GM21515 (cell line): ENCODE results near the gene COBL.

ENCODE experiments used
- ATAC-seq: cut with Tn5 transposase; IDR thresholded peaks from one replicate; pipeline ENCODE4 v1.9.1; 2021; ENCODE audit not compliant: unreplicated experiment

COBL gene

GRCh38 chr7:51276091-51276605 lies 40.5 kb downstream of the COBL start:
- ATAC-seq = no peak

GRCh38 chr7:51275532-51275931 lies 41.1 kb downstream of the COBL start:
- ATAC-seq = no peak

- ATAC-seq = no peak
Observed at GRCh38 chr7:51274955-51275354, 41.7 kb downstream of the COBL start.

GRCh38 chr7:51274001-51274400 lies 42.6 kb downstream of the COBL start:
- ATAC-seq = no peak

- no peak for ATAC-seq
Observed at GRCh38 chr7:51273360-51273759, 43.2 kb downstream of the COBL start.

GRCh38 chr7:51270965-51271364 lies 45.6 kb downstream of the COBL start:
- ATAC-seq = no peak

GRCh38 chr7:51269911-51270310 lies 46.7 kb downstream of the COBL start:
- ATAC-seq = no peak

- ATAC-seq = no peak
Observed at GRCh38 chr7:51269321-51269720, 47.3 kb downstream of the COBL start.

- no peak for ATAC-seq
Observed at GRCh38 chr7:51268859-51269258, 47.8 kb downstream of the COBL start.

- no peak for ATAC-seq
Observed at GRCh38 chr7:51267169-51267568, 49.4 kb downstream of the COBL start.

- ATAC-seq = no peak
Observed at GRCh38 chr7:51265066-51265907, 51.3 kb downstream of the COBL start.

GRCh38 chr7:51263631-51264484 lies 52.8 kb downstream of the COBL start:
- ATAC-seq = no peak

GRCh38 chr7:51262796-51263531 lies 53.6 kb downstream of the COBL start:
- ATAC-seq = no peak

- ATAC-seq = no peak
Observed at GRCh38 chr7:51261950-51262795, 54.4 kb downstream of the COBL start.

- no peak for ATAC-seq
Observed at GRCh38 chr7:51261117-51261835, 55.3 kb downstream of the COBL start.

- no peak for ATAC-seq
Observed at GRCh38 chr7:51260516-51260915, 56.1 kb downstream of the COBL start.

GRCh38 chr7:51259766-51260165 lies 56.8 kb downstream of the COBL start:
- ATAC-seq = no peak

- ATAC-seq = no peak
Observed at GRCh38 chr7:51256916-51257315, 59.7 kb downstream of the COBL start.

GRCh38 chr7:51256209-51256781 lies 60.3 kb downstream of the COBL start:
- no peak for ATAC-seq
